Smooth muscle cell of trachea (primary cell): Measurements from ENCODE around the gene CHST3. TPM values are rescaled to one million over a fixed set of nuclear protein-coding genes. Genes with fewer than 3 reads are reported as not detected.

ENCODE experiments used
- total RNA-seq: library from RNA; depleted of rRNA; stranded (reverse); fragments of >200 nt; gene quantifications from 2 replicates; pipeline ENCODE4 v1.2.1, GENCODE V29; 2014

Gene CHST3
- 15.4 and 26.3 TPM in 2 replicates for total RNA-seq

GRCh38 chr10:71964098-71964742 lies at the start of gene CHST3:
Gene CHST3, plus strand, starts transcription at chr10:71964395. Its CDS starts 41,448 bp downstream, at chr10:72005843.

Other genes with a start within 250 kb of the CHST3 start
- under 0.01 TPM in 1 of 2 replicates, not detected in the other for gene C10orf105, start 244.6 kb upstream of the CHST3 start, total RNA-seq
- gene VSIR, start 190.9 kb upstream of the CHST3 start, total RNA-seq: 15.1 and 95.4 TPM in 2 replicates
- 738 and 1,900 TPM in 2 replicates for gene PSAP, start 113.1 kb upstream of the CHST3 start, total RNA-seq
- 0.83 and 1.6 TPM in 2 replicates for gene SPOCK2, start 124.2 kb downstream of the CHST3 start, total RNA-seq